GM12891 (cell line): ENCODE data around the gene PDE8A.
"Not testable (repeated sequence)": the region's sequence is repeated elsewhere in the genome, so short reads cannot be mapped to it uniquely, and the experiment has no call there.

Experiments
- DNase-seq: peaks from one replicate; pipeline ENCODE4 v3.0.0; 2011; ENCODE audit warnings: low spot score; ENCODE audit not compliant: insufficient read length
- FAIRE-seq: peaks from 2 replicates; lab custom pipeline; 2011; peaks lifted over from hg19 to GRCh38; lab: Jason Lieb, UNC
- PAX5 ChIP-seq: IDR thresholded peaks from 2 replicates; pipeline ENCODE4 v1.6.1; 2011; ENCODE audit warnings: low read length, moderate library complexity, mild to moderate bottlenecking; ENCODE audit not compliant: insufficient read depth, severe bottlenecking
- POLR2A ChIP-seq: IDR thresholded peaks from 2 replicates; pipeline ENCODE4 v1.6.1; 2011; ENCODE audit warnings: low read depth, low read length, control low read depth
- POLR2AphosphoS5 ChIP-seq: IDR thresholded peaks from 2 replicates; pipeline ENCODE4 v1.6.1; 2011; ENCODE audit warnings: low read depth, low read length, control low read depth
- POU2F2 ChIP-seq: IDR thresholded peaks from 2 replicates; pipeline ENCODE4 v1.6.1; 2011; ENCODE audit warnings: low read depth, mild to moderate bottlenecking, control low read depth, low read length, moderate library complexity
- SPI1 ChIP-seq: IDR thresholded peaks from 2 replicates; pipeline ENCODE4 v1.6.1; 2011; ENCODE audit warnings: low read depth, low read length, control low read depth
- TAF1 ChIP-seq: IDR thresholded peaks from 2 replicates; pipeline ENCODE4 v1.6.1; 2011; ENCODE audit warnings: low read depth, low read length, control low read depth

Gene PDE8A

GRCh38 chr15:85179700-85180099, 198.0 kb downstream of the PDE8A start:
- TF ChIP-seq PAX5 (no peak), POU2F2 (no peak), POLR2AphosphoS5 (no peak), SPI1 (no peak), TAF1 (no peak), POLR2A (no peak)
- no peak for DNase-seq
- FAIRE-seq, result no peak

DNA sequence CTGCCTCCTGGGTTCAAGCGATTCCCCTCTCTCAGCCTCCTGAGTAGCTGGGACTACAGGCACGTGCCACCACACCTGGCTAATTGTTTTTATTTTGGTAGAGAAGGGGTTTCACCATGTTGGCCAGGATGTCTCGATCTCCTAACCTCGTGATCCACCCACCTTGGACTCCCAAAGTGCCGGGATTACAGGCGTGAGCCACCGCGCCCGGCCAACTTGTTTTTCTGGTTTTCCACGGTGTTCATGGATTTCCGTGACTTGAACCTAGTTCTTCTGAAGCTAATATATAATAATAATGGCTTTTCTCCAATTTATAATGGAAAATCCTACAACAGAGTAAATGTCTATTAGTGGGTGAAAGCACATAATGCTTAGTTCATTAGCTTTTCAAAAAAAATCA, 203.7 kb downstream of the PDE8A start:
- not testable (repeated sequence) for FAIRE-seq, DNase-seq

GRCh38 chr15:85188171-85188577, 206.5 kb downstream of the PDE8A start:
- not testable (repeated sequence) for DNase-seq, FAIRE-seq
